Stimulated activated CD8-positive, alpha-beta memory T cell treated with anti-CD3 and anti-CD28 coated beads, Interleukin-15, amount 100 ng/mL, for 48 hours (primary cell): ENCODE results near the gene KIF1C.
"Not testable (repeated sequence)": the region's sequence is repeated elsewhere in the genome, so short reads cannot be mapped to it uniquely, and the experiment has no call there.

Experiments used
- DNase-seq, 2 donors: peaks; one replicate each; pipeline ENCODE4 v3.0.0-alpha.2; 2020; ENCODE audit warnings: low read depth in 2 of 2

Gene KIF1C

DNA sequence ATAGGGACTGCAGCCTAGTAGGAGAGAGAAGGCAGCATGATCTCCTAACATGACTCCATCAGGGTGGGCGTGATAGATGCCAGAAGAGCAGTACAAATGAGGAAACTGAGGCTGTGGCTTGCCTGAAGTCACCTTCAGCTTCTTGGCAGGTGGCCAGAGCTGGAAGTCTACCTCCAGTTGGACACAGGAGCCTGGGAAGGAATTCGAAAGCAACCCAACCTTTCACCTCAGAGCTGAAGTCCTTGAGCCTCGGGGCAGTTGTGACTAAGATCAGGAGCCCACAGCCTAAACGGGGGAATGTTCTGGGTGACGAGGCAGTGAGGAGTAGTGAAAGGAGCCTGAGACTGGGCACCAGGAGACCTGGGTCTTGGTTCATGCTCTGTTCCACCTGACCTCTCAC is 46.9 kb downstream of the KIF1C start:
- no peak for DNase-seq

DNA sequence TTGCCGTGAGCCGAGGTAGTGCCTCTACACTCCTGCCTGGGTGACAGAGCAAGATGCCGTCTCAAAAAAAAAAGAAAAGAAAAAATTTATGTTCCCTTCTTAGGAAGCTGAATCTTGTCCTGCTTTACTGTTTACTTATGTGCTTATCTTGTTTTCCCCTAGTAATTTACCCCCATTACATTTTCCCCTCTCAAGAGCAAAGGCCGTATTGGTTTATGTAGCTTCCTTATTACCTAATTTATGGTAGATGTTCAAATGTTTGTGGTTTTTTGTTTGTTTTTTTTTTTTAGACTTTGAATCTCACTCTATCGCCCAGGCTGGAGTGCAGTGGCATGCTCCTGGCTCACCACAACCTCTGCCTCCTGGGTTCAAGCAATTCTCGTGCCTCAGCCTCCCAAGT is 47.7 kb downstream of the KIF1C start:
- DNase-seq: no peak

DNA sequence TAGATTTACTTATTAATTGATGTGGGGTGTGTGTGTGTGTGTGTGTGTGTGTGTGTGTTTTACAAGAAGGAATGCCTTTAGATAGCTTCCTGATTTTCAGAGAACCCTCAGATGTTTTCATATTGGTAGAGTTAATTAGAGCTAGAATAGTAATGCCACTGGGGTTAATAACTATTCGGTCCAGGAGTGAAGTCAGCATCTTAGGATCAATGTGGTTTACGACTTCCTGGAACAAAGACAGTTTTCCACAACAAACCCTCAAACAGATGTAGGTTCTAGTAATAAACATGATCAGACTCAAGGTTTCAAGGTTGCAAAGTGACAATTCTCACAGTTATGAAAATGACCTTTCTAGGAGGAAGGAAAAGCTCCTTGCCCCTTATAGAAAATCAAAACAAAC is 49.7 kb downstream of the KIF1C start:
- no peak for DNase-seq

DNA sequence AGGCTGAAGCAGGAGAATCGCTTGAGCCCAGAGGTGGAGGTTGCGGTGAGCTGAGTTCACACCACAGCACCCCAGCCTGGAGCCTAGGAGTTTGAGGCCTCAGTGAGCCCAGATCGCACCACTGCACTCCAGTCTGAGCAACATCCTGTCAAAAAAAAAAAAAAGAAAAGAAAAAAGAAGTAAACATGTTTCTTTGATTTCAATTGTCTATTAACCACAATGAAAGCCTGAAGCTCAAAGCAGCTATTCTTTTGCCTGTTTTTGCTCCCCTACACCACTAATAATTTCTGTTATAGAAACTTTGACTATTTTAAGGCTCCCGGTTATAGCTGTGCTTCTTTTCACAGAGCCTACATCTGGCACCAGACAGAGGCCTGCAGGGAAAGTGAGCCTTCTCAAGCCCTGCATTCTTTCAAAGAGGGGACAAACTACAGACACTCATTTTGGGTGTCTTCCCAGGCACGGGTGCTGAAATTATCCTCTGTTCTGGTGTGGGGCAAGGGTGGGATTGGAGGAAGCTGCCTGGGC is 51.6 kb downstream of the KIF1C start:
- DNase-seq: peak in 1 of 2 donors; percentile 14

DNA sequence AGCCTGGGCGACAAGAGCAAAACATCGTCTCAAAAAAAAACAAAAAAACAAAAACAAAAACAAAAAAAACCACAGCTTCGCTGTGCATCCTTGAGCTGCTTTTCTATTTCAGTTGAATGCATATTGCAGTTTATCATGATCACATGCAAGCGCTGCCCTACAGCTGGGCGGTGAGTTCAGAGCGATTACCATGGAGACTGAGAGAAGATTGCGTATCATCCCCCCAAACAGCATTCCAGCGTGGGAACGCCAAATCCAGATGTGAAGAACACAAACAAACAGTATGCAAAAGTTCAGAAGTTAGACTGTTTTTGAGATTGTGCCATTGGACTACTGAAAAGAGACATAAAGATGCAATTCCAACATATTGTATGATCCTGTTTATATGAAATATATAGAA is 52.5 kb downstream of the KIF1C start:
- no peak for DNase-seq

DNA sequence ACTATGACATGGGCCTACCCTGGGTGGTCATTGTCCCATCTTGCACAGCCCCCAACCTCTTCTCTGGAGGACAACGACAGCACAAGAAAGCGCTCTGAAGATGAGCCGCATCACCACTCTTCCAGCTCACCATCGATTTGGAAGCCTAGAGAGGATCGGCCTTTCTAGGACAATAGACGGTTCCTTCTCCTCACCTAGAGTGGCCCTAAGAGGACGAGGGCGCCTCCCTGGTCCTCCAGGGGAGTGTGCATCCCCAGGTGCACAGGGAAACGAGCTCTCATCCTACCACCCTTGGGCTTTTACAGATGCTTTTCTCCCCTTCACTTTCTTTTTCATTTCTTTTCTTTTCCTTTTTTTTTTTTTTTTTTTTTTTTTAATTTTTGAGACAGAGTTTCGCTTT is 57.8 kb downstream of the KIF1C start:
- DNase-seq: no peak

DNA sequence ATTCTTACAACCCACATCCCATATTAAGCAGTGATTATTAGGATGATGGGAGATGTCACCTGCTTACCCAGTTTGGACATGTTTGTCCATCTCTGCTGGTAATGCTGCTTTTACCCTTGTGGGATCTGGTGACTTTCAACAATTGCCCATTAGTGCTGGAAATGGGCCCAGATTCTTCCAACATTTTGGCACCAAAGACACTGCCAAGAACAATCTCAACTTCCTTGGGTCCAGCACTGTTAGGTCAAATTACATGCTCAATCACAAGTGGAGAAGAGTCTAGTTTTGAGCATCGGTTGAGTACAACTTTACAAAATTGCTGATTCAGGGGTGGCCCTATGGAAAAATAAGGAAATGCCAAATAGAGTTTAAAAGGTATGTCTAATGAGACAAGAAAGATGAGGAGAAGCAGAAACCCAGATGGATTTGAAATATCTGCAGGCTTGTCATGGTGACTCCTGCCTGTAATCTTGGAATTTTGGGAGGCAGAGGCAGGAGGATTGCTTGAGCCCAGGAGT is 67.5 kb downstream of the KIF1C start:
- no peak for DNase-seq

DNA sequence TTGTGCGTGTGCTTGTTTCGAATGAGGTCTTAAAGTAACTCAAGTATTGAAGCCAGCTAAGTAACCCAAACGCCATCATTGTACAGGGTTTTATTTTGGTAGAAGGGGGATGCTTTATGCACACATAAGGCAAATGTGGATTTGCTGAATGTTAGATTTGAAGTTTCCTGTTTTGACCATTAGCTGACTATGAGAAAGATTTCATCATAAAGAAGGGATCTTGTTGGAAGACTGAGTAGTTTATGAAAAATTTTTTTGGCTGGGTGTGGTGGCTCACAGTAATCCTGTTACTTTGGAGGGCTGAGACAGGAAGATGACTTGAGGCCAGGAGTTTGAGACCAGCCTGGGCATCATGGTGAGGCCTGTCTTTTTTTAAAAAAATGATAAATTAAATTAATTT is 70.5 kb downstream of the KIF1C start:
- no peak for DNase-seq

DNA sequence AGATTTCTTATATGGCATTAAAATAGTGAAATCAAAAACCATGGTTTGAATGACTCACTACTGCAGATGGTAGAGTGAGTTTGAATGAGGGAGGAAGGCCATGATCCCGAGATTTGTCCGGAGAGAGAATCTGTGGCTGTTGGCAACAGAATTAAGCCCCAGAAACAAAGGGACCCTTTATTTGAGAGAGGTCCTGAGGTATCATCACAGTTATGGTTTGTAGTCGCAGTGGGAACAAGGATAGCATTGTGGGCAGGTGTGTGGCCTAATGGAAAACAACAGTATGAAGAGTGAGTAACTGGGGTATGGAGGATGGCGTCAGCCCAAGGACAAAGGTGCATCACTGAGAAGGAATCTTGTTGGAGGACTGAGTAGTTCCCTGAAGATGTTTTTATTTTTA is 72.0 kb downstream of the KIF1C start:
- DNase-seq: no peak

DNA sequence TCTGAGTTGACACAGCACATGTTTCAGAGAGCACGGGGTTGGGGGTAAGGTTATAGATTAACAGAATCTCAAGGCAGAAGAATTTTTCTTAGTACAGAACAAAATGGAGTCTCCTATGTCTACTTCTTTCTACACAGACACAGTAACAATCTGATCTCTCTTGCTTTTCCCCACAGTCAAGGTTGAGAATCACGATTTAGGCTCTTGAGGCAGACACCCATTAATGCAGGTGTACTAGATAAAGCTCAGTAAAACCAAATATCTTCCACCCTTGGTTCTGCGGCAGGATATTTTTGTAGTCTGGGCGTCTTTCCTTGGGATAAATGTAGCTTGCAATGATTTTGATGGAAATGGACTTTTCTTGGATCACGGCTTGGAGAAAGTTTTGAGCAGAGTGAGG is 77.7 kb downstream of the KIF1C start:
- not testable (repeated sequence) for DNase-seq

DNA sequence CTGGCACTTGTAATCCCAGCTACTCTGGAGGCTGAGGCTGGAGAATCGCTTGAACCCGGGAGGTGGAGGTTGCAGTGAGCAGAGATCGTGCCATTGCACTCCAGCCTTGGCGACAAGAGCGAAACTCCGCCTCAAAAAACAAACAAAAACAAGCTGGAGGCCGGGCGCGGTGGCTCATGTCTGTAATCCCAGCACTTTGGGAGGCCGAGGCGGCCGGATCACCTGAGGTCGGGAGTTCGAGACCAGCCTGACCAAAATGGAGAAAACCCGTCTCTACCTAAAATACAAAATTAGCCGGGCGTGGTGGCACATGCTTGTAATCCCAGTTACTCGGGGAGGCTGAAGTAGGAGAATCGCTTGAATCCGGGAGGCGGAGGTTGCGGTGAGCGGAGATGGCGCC is 79.5 kb downstream of the KIF1C start:
- not testable (repeated sequence) for DNase-seq

DNA sequence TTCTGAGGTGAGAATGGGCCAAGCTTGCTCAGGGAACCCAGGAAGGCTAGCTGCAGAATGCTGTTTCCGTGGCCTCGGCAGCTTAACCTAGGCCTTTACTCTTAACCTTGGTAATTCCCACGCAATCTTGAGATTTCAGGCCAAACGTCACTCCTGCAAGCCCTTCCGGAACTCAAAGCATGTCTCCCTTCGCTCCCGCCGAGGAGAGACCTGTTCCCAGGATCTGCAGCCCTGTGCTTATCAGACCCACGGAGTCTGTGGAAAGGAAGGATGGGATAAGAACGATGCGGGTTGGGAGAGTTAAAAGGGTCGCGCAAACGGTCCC is 80.0 kb downstream of the KIF1C start:
- DNase-seq: no peak
